Epidermal melanocyte (primary cell): ENCODE data around the gene USP37.

Source experiments
- DNase-seq: peaks from one replicate; pipeline ENCODE4 v3.0.0; 2011; ENCODE audit warnings: low spot score; ENCODE audit not compliant: insufficient read length

Gene USP37

GRCh38 chr2:218404351-218405085, 163.6 kb downstream of the USP37 start:
- DNase-seq: no peak

GRCh38 chr2:218403810-218404209, 164.3 kb downstream of the USP37 start:
- DNase-seq: no peak

- DNase-seq: no peak
These were observed 165.2 kb downstream of the USP37 start for GRCh38 chr2:218402911-218403411.

GRCh38 chr2:218402491-218402901, 165.7 kb downstream of the USP37 start:
- no peak for DNase-seq

- DNase-seq: no peak
These were observed 166.3 kb downstream of the USP37 start for GRCh38 chr2:218401890-218402289.

- DNase-seq: no peak
These were observed 166.9 kb downstream of the USP37 start for GRCh38 chr2:218400930-218401881.
